ENCODE measurements around the gene SPAM1. TPM values are rescaled to one million over a fixed set of nuclear protein-coding genes. Genes with fewer than 3 reads are reported as not detected.
"Not testable (repeated sequence)": the region's sequence is repeated elsewhere in the genome, so short reads cannot be mapped to it uniquely, and the experiment has no call there.

Gene SPAM1, protein sequence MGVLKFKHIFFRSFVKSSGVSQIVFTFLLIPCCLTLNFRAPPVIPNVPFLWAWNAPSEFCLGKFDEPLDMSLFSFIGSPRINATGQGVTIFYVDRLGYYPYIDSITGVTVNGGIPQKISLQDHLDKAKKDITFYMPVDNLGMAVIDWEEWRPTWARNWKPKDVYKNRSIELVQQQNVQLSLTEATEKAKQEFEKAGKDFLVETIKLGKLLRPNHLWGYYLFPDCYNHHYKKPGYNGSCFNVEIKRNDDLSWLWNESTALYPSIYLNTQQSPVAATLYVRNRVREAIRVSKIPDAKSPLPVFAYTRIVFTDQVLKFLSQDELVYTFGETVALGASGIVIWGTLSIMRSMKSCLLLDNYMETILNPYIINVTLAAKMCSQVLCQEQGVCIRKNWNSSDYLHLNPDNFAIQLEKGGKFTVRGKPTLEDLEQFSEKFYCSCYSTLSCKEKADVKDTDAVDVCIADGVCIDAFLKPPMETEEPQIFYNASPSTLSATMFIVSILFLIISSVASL
- not detected for total RNA-seq

DNA sequence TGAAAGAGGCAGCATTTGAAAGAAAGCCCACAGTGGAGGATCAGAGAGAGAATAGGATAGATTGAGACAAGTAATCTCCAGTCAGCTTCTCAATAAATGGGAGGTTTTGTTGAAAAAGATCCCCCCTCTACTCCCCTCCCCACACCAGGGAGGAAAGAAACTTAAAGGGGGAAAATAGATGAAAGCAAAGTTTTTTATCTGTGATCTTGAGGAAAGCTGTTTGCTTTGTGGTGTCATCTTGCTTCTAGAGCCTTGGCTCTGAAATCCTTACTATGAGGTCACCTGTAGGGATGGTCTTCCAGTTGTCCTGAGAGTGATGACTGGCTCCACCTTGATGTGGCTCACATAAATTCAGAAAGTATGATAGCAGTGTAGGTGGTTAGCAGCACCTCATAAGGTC, at the start of gene SPAM1:
TSS of gene SPAM1 (plus strand) at position 301 of the 400 bp plus-strand sequence. CDS start 28,330 bp downstream, outside the sequence.
- H3K36me3 ChIP-seq (ENCODE audit: control insufficient read depth in 3 of 3, insufficient read depth in 3 of 3, low read length in 3 of 3), result no peaks in the 10 kb centered on the region
- no peaks in the 10 kb centered on the region for H3K27me3 ChIP-seq (ENCODE audit: control insufficient read depth in 3 of 3, insufficient read depth in 3 of 3, low read length in 3 of 3)
- no peak within 1 kb of the TSS for H3K27ac ChIP-seq (ENCODE audit: low read depth, low read length)

GRCh38 chr7:123876557-123877256, 48.3 kb upstream of the SPAM1 start:
- H3K9me3 ChIP-seq (ENCODE audit: control insufficient read depth in 3 of 3, low read length in 3 of 3), result no peaks in the 10 kb centered on the region
- H3K27ac ChIP-seq (ENCODE audit: low read depth, low read length), result no peak overlapping the region
- H3K4me1 ChIP-seq (ENCODE audit: control insufficient read depth in 3 of 3, insufficient read depth in 3 of 3, low read length in 3 of 3), result peaks cover 9 to 16% (median 14%) of the 10 kb centered on the region in 3 donors
- H3K4me3 ChIP-seq (ENCODE audit: low read length in 3 of 3), result no peak overlapping the region
- no peaks in the 10 kb centered on the region for H3K36me3 ChIP-seq (ENCODE audit: control insufficient read depth in 3 of 3, insufficient read depth in 3 of 3, low read length in 3 of 3)
- no peak overlapping the region for H3K9ac ChIP-seq (ENCODE audit: low read depth in 1 of 3, low read length in 3 of 3)
- no peaks in the 10 kb centered on the region for H3K27me3 ChIP-seq (ENCODE audit: control insufficient read depth in 3 of 3, insufficient read depth in 3 of 3, low read length in 3 of 3)

More for the DNA sequence above, at the start of gene SPAM1:
- Histone ChIP-seq H3K4me1 (ENCODE audit: control insufficient read depth in 3 of 3, insufficient read depth in 3 of 3, low read length in 3 of 3) (no peaks in the 10 kb centered on the region), H3K9me3 (ENCODE audit: control insufficient read depth in 3 of 3, low read length in 3 of 3) (no peaks in the 10 kb centered on the region), H3K4me3 (ENCODE audit: low read length in 3 of 3) (no peak within 1 kb of the TSS), H3K9ac (ENCODE audit: low read depth in 1 of 3, low read length in 3 of 3) (no peak within 1 kb of the TSS)

GRCh38 chr7:123879628-123880027, 45.4 kb upstream of the SPAM1 start:
- Histone ChIP-seq H3K4me1 (ENCODE audit: control insufficient read depth in 3 of 3, insufficient read depth in 3 of 3, low read length in 3 of 3) (peaks cover 3 to 8% (median 8%) of the 10 kb centered on the region in 3 donors), H3K9me3 (ENCODE audit: control insufficient read depth in 3 of 3, low read length in 3 of 3) (no peaks in the 10 kb centered on the region), H3K4me3 (ENCODE audit: low read length in 3 of 3) (no peak overlapping the region), H3K9ac (ENCODE audit: low read depth in 1 of 3, low read length in 3 of 3) (no peak overlapping the region), H3K36me3 (ENCODE audit: control insufficient read depth in 3 of 3, insufficient read depth in 3 of 3, low read length in 3 of 3) (no peaks in the 10 kb centered on the region), H3K27ac (ENCODE audit: low read depth, low read length) (peak overlapping the region; percentile 58), H3K27me3 (ENCODE audit: control insufficient read depth in 3 of 3, insufficient read depth in 3 of 3, low read length in 3 of 3) (no peaks in the 10 kb centered on the region)

GRCh38 chr7:123881300-123881699, 43.7 kb upstream of the SPAM1 start:
- no peaks in the 10 kb centered on the region for H3K36me3 ChIP-seq (ENCODE audit: control insufficient read depth in 3 of 3, insufficient read depth in 3 of 3, low read length in 3 of 3)
- peaks cover 3 to 8% (median 8%) of the 10 kb centered on the region in 3 donors for H3K4me1 ChIP-seq (ENCODE audit: control insufficient read depth in 3 of 3, insufficient read depth in 3 of 3, low read length in 3 of 3)
- no peak overlapping the region for H3K4me3 ChIP-seq (ENCODE audit: low read length in 3 of 3)
- no peak overlapping the region for H3K9ac ChIP-seq (ENCODE audit: low read depth in 1 of 3, low read length in 3 of 3)
- H3K27ac ChIP-seq (ENCODE audit: low read depth, low read length), result no peak overlapping the region
- H3K9me3 ChIP-seq (ENCODE audit: control insufficient read depth in 3 of 3, low read length in 3 of 3), result no peaks in the 10 kb centered on the region
- no peaks in the 10 kb centered on the region for H3K27me3 ChIP-seq (ENCODE audit: control insufficient read depth in 3 of 3, insufficient read depth in 3 of 3, low read length in 3 of 3)

- no peak overlapping the region for H3K9ac ChIP-seq (ENCODE audit: low read depth in 1 of 3, low read length in 3 of 3)
- no peak overlapping the region for H3K4me3 ChIP-seq (ENCODE audit: low read length in 3 of 3)
- H3K9me3 ChIP-seq (ENCODE audit: control insufficient read depth in 3 of 3, low read length in 3 of 3), result no peaks in the 10 kb centered on the region
- no peaks in the 10 kb centered on the region for H3K27me3 ChIP-seq (ENCODE audit: control insufficient read depth in 3 of 3, insufficient read depth in 3 of 3, low read length in 3 of 3)
- H3K4me1 ChIP-seq (ENCODE audit: control insufficient read depth in 3 of 3, insufficient read depth in 3 of 3, low read length in 3 of 3), result peaks cover 3 to 8% (median 5%) of the 10 kb centered on the region in 3 donors
- no peak overlapping the region for H3K27ac ChIP-seq (ENCODE audit: low read depth, low read length)
- H3K36me3 ChIP-seq (ENCODE audit: control insufficient read depth in 3 of 3, insufficient read depth in 3 of 3, low read length in 3 of 3), result no peaks in the 10 kb centered on the region
Observed at GRCh38 chr7:123883154-123883553, 41.9 kb upstream of the SPAM1 start.

DNA sequence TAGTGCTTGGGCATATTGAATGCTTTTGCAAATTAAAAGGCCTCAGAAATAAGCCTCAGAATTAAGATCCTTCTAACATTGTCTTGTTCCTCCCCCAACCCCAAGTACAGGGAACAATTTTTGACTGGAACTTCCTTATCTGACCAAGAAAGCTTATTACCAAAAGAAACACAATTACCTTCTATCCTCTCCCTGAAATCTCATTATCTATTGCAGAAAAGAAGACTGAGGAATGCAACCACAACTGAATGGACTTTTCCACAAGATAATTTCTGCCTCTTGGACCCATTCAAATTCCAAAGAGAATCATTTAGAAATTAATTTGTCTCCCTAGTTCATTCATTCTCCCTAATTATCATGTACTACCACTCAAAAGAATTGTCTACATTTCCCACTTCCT, 36.8 kb upstream of the SPAM1 start:
- no peaks in the 10 kb centered on the region for H3K4me1 ChIP-seq (ENCODE audit: control insufficient read depth in 3 of 3, insufficient read depth in 3 of 3, low read length in 3 of 3)
- no peaks in the 10 kb centered on the region for H3K9me3 ChIP-seq (ENCODE audit: control insufficient read depth in 3 of 3, low read length in 3 of 3)
- H3K27ac ChIP-seq (ENCODE audit: low read depth, low read length), result no peak overlapping the region
- H3K27me3 ChIP-seq (ENCODE audit: control insufficient read depth in 3 of 3, insufficient read depth in 3 of 3, low read length in 3 of 3), result no peaks in the 10 kb centered on the region
- no peak overlapping the region for H3K9ac ChIP-seq (ENCODE audit: low read depth in 1 of 3, low read length in 3 of 3)
- H3K36me3 ChIP-seq (ENCODE audit: control insufficient read depth in 3 of 3, insufficient read depth in 3 of 3, low read length in 3 of 3), result no peaks in the 10 kb centered on the region
- H3K4me3 ChIP-seq (ENCODE audit: low read length in 3 of 3), result no peak overlapping the region

- not testable (repeated sequence) for H3K27me3 ChIP-seq (ENCODE audit: control insufficient read depth in 3 of 3, insufficient read depth in 3 of 3, low read length in 3 of 3); H3K9me3 ChIP-seq (ENCODE audit: control insufficient read depth in 3 of 3, low read length in 3 of 3); H3K27ac ChIP-seq (ENCODE audit: low read depth, low read length); H3K9ac ChIP-seq (ENCODE audit: low read depth in 1 of 3, low read length in 3 of 3); H3K36me3 ChIP-seq (ENCODE audit: control insufficient read depth in 3 of 3, insufficient read depth in 3 of 3, low read length in 3 of 3); H3K4me1 ChIP-seq (ENCODE audit: control insufficient read depth in 3 of 3, insufficient read depth in 3 of 3, low read length in 3 of 3); H3K4me3 ChIP-seq (ENCODE audit: low read length in 3 of 3)
Observed at GRCh38 chr7:123894753-123895152, 30.3 kb upstream of the SPAM1 start.

DNA sequence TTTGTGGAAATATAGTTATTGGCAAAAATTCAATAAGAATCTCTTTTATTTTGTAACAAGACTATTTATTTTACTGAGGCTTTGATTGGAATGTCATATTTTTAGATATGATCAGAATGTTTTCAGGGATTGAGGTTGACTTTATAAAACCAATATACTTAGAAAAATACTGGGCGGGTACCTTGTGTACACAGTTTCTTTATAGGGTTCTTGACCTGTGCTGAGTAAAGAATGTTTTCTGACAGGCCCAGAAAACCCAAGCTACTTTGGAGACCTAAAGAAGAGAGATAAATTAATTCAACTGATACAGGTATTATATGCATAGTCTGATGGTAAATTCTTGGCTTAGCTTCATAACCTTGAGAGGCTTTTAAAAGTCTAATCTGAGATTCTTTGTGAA, 23.9 kb upstream of the SPAM1 start:
- Histone ChIP-seq H3K9me3 (ENCODE audit: control insufficient read depth in 3 of 3, low read length in 3 of 3) (no peaks in the 10 kb centered on the region), H3K27ac (ENCODE audit: low read depth, low read length) (no peak overlapping the region), H3K9ac (ENCODE audit: low read depth in 1 of 3, low read length in 3 of 3) (no peak overlapping the region)

GRCh38 chr7:123905714-123906113, 19.3 kb upstream of the SPAM1 start:
- H3K9ac ChIP-seq (ENCODE audit: low read depth in 1 of 3, low read length in 3 of 3), result no peak overlapping the region

More for the DNA sequence above, 23.9 kb upstream of the SPAM1 start:
- H3K4me1 ChIP-seq (ENCODE audit: control insufficient read depth in 3 of 3, insufficient read depth in 3 of 3, low read length in 3 of 3), result no peaks in the 10 kb centered on the region
- no peaks in the 10 kb centered on the region for H3K27me3 ChIP-seq (ENCODE audit: control insufficient read depth in 3 of 3, insufficient read depth in 3 of 3, low read length in 3 of 3)
- H3K4me3 ChIP-seq (ENCODE audit: low read length in 3 of 3), result no peak overlapping the region
- H3K36me3 ChIP-seq (ENCODE audit: control insufficient read depth in 3 of 3, insufficient read depth in 3 of 3, low read length in 3 of 3), result no peaks in the 10 kb centered on the region

DNA sequence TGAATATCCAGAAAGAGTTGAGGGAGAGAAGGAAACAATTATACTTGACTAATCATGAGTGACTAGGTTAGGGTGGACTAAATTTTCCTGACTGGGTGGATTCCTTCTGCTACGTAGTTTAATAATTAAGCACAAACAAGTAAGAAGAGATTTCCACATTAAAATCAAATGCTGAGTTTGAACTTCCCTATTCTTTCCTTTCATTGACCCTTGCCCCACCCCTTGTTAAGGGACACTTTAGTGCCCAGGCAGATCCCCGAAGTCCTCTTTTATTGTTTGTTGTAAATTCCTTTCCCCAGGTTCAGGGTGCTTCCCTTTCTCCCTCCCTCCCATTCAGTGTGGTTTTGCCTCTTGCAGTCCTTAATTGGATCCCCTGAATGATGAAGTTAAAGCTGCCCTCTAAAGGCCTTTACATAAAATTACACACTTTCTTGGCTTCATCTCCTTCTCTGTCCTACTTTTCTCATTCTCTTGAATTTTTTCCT, 8.8 kb upstream of the SPAM1 start:
- Histone ChIP-seq H3K27ac (ENCODE audit: low read depth, low read length) (no peak overlapping the region), H3K4me3 (ENCODE audit: low read length in 3 of 3) (no peak overlapping the region), H3K9ac (ENCODE audit: low read depth in 1 of 3, low read length in 3 of 3) (no peak overlapping the region), H3K9me3 (ENCODE audit: control insufficient read depth in 3 of 3, low read length in 3 of 3) (no peaks in the 10 kb centered on the region), H3K27me3 (ENCODE audit: control insufficient read depth in 3 of 3, insufficient read depth in 3 of 3, low read length in 3 of 3) (no peaks in the 10 kb centered on the region), H3K36me3 (ENCODE audit: control insufficient read depth in 3 of 3, insufficient read depth in 3 of 3, low read length in 3 of 3) (no peaks in the 10 kb centered on the region), H3K4me1 (ENCODE audit: control insufficient read depth in 3 of 3, insufficient read depth in 3 of 3, low read length in 3 of 3) (no peaks in the 10 kb centered on the region)

More at GRCh38 chr7:123905714-123906113, 19.3 kb upstream of the SPAM1 start:
- Histone ChIP-seq H3K4me3 (ENCODE audit: low read length in 3 of 3) (no peak overlapping the region), H3K36me3 (ENCODE audit: control insufficient read depth in 3 of 3, insufficient read depth in 3 of 3, low read length in 3 of 3) (no peaks in the 10 kb centered on the region), H3K27me3 (ENCODE audit: control insufficient read depth in 3 of 3, insufficient read depth in 3 of 3, low read length in 3 of 3) (no peaks in the 10 kb centered on the region), H3K27ac (ENCODE audit: low read depth, low read length) (no peak overlapping the region), H3K9me3 (ENCODE audit: control insufficient read depth in 3 of 3, low read length in 3 of 3) (no peaks in the 10 kb centered on the region), H3K4me1 (ENCODE audit: control insufficient read depth in 3 of 3, insufficient read depth in 3 of 3, low read length in 3 of 3) (no peaks in the 10 kb centered on the region)
